Measurements from ENCODE around the gene GAS7. TPM values are rescaled to one million over a fixed set of nuclear protein-coding genes. Genes with fewer than 3 reads are reported as not detected.

The GAS7 gene
- total RNA-seq, 1 experiment from 2014 or later = 0.02 TPM

- no peak for DNase-seq (ENCODE audit: low read depth)
Measured at GRCh38 chr17:10200645-10201044, 2.2 kb upstream of the GAS7 start.

GRCh38 chr17:10200016-10200415 lies 1.6 kb upstream of the GAS7 start:
- no peak for DNase-seq (ENCODE audit: low read depth)

DNA sequence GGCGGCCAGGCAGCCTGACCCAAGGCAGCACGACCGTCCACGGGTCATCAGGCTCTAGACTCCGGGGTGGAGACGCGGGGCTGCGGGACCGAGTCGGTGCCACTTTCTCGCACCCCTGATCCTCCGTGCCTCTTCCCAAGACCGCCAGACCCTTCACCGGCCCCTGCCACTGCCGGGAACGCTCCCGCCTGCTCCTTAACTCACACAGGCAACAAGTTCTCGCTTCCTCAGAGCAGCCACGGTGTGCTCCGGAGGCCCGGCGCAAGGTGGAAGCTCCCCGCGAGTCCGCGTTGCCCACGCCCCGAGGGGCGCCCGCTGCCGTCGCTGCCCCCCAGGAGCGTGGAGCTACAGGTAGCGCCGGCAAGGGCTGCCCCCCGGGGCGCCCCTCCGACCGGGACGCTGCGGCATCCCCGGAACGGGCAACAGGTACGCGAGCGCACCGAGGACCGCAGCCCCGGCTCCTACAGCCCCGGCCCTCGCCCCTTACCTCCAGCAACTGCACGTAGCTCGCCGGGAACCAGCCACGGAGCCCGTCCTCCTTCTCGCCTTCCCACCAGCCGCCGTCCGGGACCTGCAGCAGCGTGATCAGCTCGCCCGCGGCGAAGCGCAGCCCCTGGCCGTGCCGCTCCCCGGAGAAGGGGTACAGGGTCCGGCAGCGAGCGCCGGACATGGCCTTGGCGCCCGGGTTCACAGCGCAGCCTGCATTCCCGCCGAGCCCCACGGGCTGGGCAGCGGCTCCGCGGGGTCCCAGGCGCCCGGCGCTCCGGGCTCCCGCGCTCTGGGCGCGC lies 491 bp downstream of the GAS7 start:
- no peak for DNase-seq (ENCODE audit: low read depth)

GRCh38 chr17:10197362-10197720 lies 1.1 kb downstream of the GAS7 start:
- DNase-seq (ENCODE audit: low read depth) = no peak

DNA sequence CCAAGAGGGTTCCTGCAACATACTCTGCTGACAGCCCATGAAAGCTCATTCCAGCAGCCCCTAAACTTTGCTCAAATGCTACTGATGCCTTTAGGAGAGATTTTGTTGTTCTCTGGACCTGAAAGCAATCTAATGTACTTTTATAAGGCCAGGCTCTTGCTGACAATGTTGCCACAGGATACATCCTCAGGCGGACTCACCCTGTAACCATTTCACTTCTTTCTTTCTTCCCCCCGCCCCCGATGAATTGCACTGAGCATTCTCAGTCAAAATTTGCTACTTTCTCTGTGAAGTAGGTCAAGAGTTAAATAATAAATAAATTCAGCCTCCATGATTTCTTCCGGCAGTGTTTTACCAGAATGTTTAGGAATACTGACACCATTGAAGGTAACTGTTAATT lies 1.5 kb downstream of the GAS7 start:
- DNase-seq (ENCODE audit: low read depth) = no peak

- no peak for DNase-seq (ENCODE audit: low read depth)
Measured at GRCh38 chr17:10196384-10196895, 2.0 kb downstream of the GAS7 start.

GRCh38 chr17:10195090-10195805 lies 3.2 kb downstream of the GAS7 start:
- DNase-seq (ENCODE audit: low read depth) = no peak

- DNase-seq (ENCODE audit: low read depth) = no peak
Measured at GRCh38 chr17:10193632-10194031, 4.8 kb downstream of the GAS7 start.

GRCh38 chr17:10192972-10193371 lies 5.4 kb downstream of the GAS7 start:
- no peak for DNase-seq (ENCODE audit: low read depth)

DNA sequence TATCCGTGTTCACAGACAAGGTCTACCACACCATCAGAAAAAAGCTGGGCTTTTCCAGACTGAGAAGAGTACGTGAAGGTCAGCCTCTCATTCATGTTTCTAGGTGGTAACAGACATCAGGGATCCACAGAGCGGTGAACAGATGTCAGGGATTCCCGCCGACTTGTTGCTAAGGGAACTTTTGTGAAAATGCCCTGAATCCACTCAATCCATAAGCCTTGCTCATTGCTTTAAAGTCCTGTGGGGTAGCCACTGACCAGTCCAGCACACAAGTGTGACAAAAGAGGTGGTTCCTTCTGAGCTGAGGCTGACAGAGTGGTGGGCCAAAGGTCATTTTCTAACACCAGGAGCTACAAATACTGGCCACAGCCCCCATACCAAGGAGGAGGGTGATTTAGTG lies 5.9 kb downstream of the GAS7 start:
- no peak for DNase-seq (ENCODE audit: low read depth)

DNA sequence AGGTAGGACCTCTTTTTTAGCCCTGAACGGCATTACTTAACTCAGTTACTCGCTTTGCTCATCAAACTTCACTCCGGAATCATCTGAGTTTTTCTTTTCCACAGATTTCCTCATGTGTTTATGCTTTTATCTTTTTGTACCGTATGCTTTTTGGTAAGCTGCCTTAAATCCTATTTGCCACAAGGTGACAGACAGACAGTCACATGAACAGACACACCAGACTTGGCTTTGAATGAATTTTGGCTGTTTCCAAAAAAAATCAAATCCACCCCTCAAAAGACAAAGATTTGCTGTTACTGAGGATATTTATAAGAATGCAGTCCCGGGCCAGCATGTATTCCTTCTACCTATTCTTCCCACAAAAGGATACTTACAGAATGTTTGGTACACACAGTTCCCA lies 10.9 kb downstream of the GAS7 start:
- DNase-seq (ENCODE audit: low read depth) = no peak

- no peak for DNase-seq (ENCODE audit: low read depth)
Measured at GRCh38 chr17:10186771-10187410, 11.5 kb downstream of the GAS7 start.

GRCh38 chr17:10183931-10184930 lies 14.2 kb downstream of the GAS7 start:
- no peak for DNase-seq (ENCODE audit: low read depth)

GRCh38 chr17:10182785-10183184 lies 15.6 kb downstream of the GAS7 start:
- no peak for DNase-seq (ENCODE audit: low read depth)

GRCh38 chr17:10178506-10178991 lies 19.9 kb downstream of the GAS7 start:
- DNase-seq (ENCODE audit: low read depth) = peak; percentile 9

- peak; percentile 37 for DNase-seq (ENCODE audit: low read depth)
Measured at GRCh38 chr17:10177913-10178505, 20.4 kb downstream of the GAS7 start.

- DNase-seq (ENCODE audit: low read depth) = no peak
Measured at GRCh38 chr17:10177131-10177912, 21.1 kb downstream of the GAS7 start.

DNA sequence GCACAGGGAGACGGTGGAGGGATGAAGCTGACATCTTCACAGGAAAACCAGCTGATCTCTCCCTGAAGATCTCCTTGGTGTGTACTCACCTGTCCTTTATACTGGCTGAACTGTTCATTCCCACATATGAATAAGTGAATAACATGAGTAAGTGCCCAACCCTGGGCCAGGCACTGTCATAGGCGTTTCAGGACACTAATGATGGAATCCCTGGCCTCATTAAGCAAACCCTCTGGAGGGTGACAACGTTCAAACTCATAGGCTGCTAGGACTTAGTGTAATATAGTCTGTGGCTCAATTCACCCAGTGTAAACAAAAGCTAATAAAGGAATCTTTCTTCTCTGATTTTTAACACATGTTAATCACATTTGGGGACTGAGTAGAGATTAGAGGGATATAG lies 24.5 kb downstream of the GAS7 start:
- no peak for DNase-seq (ENCODE audit: low read depth)

- no peak for DNase-seq (ENCODE audit: low read depth)
Measured at GRCh38 chr17:10172778-10173177, 25.6 kb downstream of the GAS7 start.

GRCh38 chr17:10172241-10172741 lies 26.1 kb downstream of the GAS7 start:
- DNase-seq (ENCODE audit: low read depth) = no peak
